ENCODE data around the gene ABHD11. TPM values are rescaled to one million over a fixed set of nuclear protein-coding genes. Genes with fewer than 3 reads are reported as not detected.

ABHD11 gene
- polyA plus RNA-seq, 1 donor (not counting 4 experiments of a cell fraction or from before 2014, with no cell fraction given), result 11.3 TPM

- FAIRE-seq (no peak), DNase-seq (ENCODE audit: low read depth, low spot score) (no peak)
- Histone ChIP-seq H3K36me3 (ENCODE audit: control insufficient read depth in 2 of 2, extremely low read depth in 1 of 2, insufficient read depth in 2 of 2, low read length in 2 of 2) (no peaks in the 10 kb centered on the region), H3K4me2 (ENCODE audit: control insufficient read depth, extremely low read depth, insufficient read depth, low read depth, low read length) (no peak overlapping the region), H2AFZ (ENCODE audit: control insufficient read depth, low read length) (no peak overlapping the region), H3K9me1 (ENCODE audit: control insufficient read depth, extremely low read depth, insufficient read depth, low read length) (no peaks in the 10 kb centered on the region), H4K20me1 (ENCODE audit: control insufficient read depth, extremely low read depth, insufficient read depth, low read length) (no peaks in the 10 kb centered on the region), H3K27ac (ENCODE audit: control insufficient read depth, insufficient read depth, low read length) (no peak overlapping the region), H3K9ac (ENCODE audit: control insufficient read depth, extremely low read depth, insufficient read depth, low read length) (no peak overlapping the region), H3K27me3 (ENCODE audit: control insufficient read depth, extremely low read depth, insufficient read depth, low read length) (no peaks in the 10 kb centered on the region), H3K9me3 (ENCODE audit: control insufficient read depth, low read depth, low read length) (no peaks in the 10 kb centered on the region), H3K4me1 (ENCODE audit: control insufficient read depth, extremely low read depth, insufficient read depth, low read length) (no peaks in the 10 kb centered on the region), H3K4me3 (ENCODE audit: control insufficient read depth in 2 of 3, extremely low read depth in 1 of 3, insufficient read depth in 2 of 3, low read depth in 1 of 3, low read length in 3 of 3) (no peak overlapping the region), H3K79me2 (ENCODE audit: control insufficient read depth, insufficient read depth, low read length) (no peaks in the 10 kb centered on the region)
- dilution Hi-C loops (cut with MboI; ENCODE audit: extremely low pct_ligation_motif_present, low sequenced_read_pairs), result no loop called here
- TF ChIP-seq EZH2 (IDR thresholded peaks at IDR 0.05; ENCODE audit: low read length), result no peak
- TF ChIP-seq CTCF (optimal IDR thresholded peaks at IDR 0.05 in 1 of 3, IDR thresholded peaks at IDR 0.05 in 1 of 3, conservative IDR thresholded peaks at IDR 0.05 in 1 of 3; ENCODE audit: extremely low read depth in 1 of 3, insufficient read depth in 2 of 3, low read length in 3 of 3), result no peak
These were observed 10.1 kb downstream of the ABHD11 start for GRCh38 chr7:73728551-73728950.

- no peak for FAIRE-seq
- dilution Hi-C loops (cut with MboI; ENCODE audit: extremely low pct_ligation_motif_present, low sequenced_read_pairs), result no loop called here
- Histone ChIP-seq H3K79me2 (ENCODE audit: control insufficient read depth, insufficient read depth, low read length) (no peaks in the 10 kb centered on the region), H3K9me3 (ENCODE audit: control insufficient read depth, low read depth, low read length) (no peaks in the 10 kb centered on the region), H3K9me1 (ENCODE audit: control insufficient read depth, extremely low read depth, insufficient read depth, low read length) (no peaks in the 10 kb centered on the region), H3K4me1 (ENCODE audit: control insufficient read depth, extremely low read depth, insufficient read depth, low read length) (no peaks in the 10 kb centered on the region), H4K20me1 (ENCODE audit: control insufficient read depth, extremely low read depth, insufficient read depth, low read length) (no peaks in the 10 kb centered on the region), H3K27me3 (ENCODE audit: control insufficient read depth, extremely low read depth, insufficient read depth, low read length) (no peaks in the 10 kb centered on the region), H2AFZ (ENCODE audit: control insufficient read depth, low read length) (no peak overlapping the region), H3K27ac (ENCODE audit: control insufficient read depth, insufficient read depth, low read length) (no peak overlapping the region), H3K4me2 (ENCODE audit: control insufficient read depth, extremely low read depth, insufficient read depth, low read depth, low read length) (no peak overlapping the region), H3K4me3 (ENCODE audit: control insufficient read depth in 2 of 3, extremely low read depth in 1 of 3, insufficient read depth in 2 of 3, low read depth in 1 of 3, low read length in 3 of 3) (no peak overlapping the region), H3K36me3 (ENCODE audit: control insufficient read depth in 2 of 2, extremely low read depth in 1 of 2, insufficient read depth in 2 of 2, low read length in 2 of 2) (no peaks in the 10 kb centered on the region), H3K9ac (ENCODE audit: control insufficient read depth, extremely low read depth, insufficient read depth, low read length) (no peak overlapping the region)
- DNase-seq (ENCODE audit: low read depth, low spot score), result no peak
- TF ChIP-seq CTCF (optimal IDR thresholded peaks at IDR 0.05 in 1 of 3, IDR thresholded peaks at IDR 0.05 in 1 of 3, conservative IDR thresholded peaks at IDR 0.05 in 1 of 3; ENCODE audit: extremely low read depth in 1 of 3, insufficient read depth in 2 of 3, low read length in 3 of 3) (no peak), EZH2 (IDR thresholded peaks at IDR 0.05; ENCODE audit: low read length) (no peak)
These were observed 10.7 kb downstream of the ABHD11 start for GRCh38 chr7:73727952-73728351.
